SH-SY5Y (cell line): ENCODE data around the gene CTSG.

Experiments
- GATA2 ChIP-seq: IDR thresholded peaks from 2 replicates; pipeline ENCODE4 v1.6.1; 2011; ENCODE audit warnings: mild to moderate bottlenecking, low read depth, low read length
- GATA3 ChIP-seq: IDR thresholded peaks from 2 replicates; pipeline ENCODE4 v1.6.1; 2011; ENCODE audit warnings: low read depth, mild to moderate bottlenecking, low read length, moderate library complexity

CTSG gene

GRCh38 chr14:24574206-24574774 lies 1.8 kb downstream of the CTSG start:
- no peak for TF ChIP-seq GATA3
- TF ChIP-seq GATA2: no peak

DNA sequence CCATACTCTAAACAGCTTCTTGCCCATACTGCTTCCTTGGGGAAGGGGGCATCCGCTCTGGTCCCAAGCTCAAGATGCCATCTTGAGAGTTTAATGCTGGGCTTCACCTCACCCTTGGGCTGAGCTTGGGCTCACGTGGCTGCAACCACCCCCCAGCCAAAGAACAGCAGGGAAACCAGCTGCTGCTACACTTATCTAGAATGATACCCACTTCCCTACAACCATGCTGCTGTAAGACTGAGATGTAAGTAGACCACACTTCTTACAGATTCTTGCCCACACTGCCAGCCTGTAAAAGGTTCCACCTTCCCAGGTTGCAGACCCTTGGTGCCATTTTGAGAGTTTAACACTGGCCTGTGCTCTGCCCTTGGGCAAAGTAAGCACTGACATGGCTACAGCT lies 9.7 kb downstream of the CTSG start:
- TF ChIP-seq GATA2 (no peak), GATA3 (no peak)

DNA sequence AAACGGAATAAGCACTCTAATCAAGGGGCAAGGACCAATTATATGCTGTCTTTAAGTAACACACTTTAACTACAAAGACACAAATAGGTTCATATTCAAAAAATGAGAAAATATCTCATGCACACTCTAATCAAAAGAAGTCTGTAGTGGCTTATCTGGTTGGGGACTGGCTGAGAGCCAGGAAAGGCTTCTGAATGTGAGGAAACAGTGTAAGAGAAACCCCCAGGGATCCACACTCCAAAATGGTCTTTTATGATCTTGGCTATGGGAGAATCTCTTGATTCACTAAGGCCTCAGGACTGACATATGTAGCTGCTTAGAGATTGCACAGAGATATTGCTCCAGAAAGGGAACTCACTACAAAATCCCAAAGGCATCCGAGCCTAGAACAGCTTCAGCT lies 10.3 kb downstream of the CTSG start:
- no peak for TF ChIP-seq GATA3
- no peak for TF ChIP-seq GATA2

- TF ChIP-seq GATA2 (no peak), GATA3 (no peak)
Measured at GRCh38 chr14:24563505-24563904, 12.5 kb downstream of the CTSG start.

DNA sequence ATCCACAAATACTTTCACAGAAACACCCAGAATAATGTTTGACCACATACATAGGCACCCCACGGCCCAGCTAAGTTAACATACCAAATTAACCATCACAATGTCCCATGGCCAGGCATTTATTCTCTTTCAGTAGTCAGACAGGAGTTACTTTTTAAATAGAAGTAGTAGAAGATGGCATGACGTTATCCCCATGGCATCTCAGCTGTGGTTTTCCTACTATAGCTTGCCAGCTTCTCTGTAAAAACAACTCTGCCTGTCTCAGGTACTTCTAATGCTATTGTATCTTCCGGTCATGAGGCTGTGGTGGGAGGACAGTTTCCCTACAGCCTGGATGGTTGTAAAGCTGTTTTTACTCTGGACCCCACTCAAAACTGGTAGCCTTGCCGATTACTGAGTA lies 19.3 kb downstream of the CTSG start:
- no peak for TF ChIP-seq GATA3
- TF ChIP-seq GATA2: no peak

DNA sequence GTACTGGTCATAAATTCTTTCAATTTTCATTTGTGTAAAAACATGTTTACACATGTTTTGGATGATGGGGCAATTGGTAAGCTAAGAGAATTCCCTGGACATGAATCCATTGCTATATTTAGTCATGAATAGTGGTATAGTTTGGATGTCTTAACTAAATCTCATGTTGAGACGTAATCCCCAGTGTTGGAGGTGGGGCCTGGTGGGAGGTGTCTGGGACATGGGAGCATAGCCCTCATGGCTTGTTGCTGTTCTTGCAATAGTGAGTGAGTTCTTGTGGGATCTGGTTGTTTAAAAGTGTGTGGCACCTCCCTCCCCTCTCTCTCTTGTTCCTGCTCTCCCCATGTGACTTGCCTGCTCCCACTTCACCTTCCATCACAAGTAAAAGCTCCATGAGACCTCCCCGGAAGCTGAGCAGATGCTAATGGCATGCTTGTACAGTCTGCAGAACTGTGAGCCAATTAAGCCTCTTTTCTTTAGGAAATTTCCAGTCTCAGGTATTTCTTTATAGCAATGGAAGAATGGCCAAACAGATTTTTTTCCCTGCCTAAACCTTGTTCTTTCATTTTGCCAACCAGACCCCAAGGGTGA lies 33.6 kb downstream of the CTSG start:
- no peak for TF ChIP-seq GATA3
- no peak for TF ChIP-seq GATA2

- TF ChIP-seq GATA2 (no peak), GATA3 (no peak)
Measured at GRCh38 chr14:24535737-24536136, 40.3 kb downstream of the CTSG start.

DNA sequence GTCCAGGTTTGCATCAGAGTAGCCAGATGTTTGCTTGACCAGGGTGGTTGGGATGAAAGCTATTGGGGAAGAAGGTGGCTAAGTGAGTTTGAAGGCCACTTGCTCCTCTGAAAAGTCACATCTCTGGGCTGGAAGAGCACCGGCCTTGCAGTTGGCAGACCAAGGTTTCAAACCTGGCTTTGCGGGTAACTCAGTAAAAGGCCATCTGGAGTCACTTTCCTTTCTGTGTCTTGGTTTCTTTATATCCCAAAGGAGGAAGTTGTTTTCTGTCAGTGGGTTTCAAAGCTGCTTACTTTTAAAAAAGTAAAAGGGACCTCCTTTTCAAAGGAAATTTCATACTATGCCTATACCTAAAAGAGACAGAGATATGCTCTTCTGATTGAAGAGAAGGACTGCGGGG lies 41.8 kb downstream of the CTSG start:
- TF ChIP-seq GATA3: no peak
- TF ChIP-seq GATA2: no peak
